ENCODE measurements around the gene SCAMP1.

The SCAMP1 gene

DNA sequence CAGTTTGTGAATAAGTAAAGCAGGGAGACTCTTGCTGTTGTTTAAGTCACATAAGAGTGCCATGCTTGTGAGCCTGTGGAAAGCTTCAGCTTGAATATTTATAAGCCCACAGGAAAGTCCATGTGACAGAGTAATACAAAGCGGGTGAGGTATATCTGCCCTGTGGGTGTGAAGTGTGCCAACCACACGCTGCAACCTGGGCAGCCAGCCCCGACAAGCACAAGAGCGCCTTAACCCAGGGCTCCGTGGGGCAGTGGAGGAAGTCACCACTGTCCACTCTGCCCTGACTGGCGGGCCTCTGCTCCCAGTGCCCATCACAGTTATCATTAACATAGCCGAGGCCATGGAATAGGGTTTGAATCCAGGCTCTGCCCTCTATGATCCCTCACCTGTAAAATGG is 132.2 kb downstream of the SCAMP1 start:
- H3K9me3 ChIP-seq (ENCODE audit: severe bottlenecking): no peaks in the 10 kb centered on the region
- no peak for DNase-seq
- H3K4me3 ChIP-seq (ENCODE audit: low read depth, low read length): no peak overlapping the region
- TF ChIP-seq, protein P1, sequence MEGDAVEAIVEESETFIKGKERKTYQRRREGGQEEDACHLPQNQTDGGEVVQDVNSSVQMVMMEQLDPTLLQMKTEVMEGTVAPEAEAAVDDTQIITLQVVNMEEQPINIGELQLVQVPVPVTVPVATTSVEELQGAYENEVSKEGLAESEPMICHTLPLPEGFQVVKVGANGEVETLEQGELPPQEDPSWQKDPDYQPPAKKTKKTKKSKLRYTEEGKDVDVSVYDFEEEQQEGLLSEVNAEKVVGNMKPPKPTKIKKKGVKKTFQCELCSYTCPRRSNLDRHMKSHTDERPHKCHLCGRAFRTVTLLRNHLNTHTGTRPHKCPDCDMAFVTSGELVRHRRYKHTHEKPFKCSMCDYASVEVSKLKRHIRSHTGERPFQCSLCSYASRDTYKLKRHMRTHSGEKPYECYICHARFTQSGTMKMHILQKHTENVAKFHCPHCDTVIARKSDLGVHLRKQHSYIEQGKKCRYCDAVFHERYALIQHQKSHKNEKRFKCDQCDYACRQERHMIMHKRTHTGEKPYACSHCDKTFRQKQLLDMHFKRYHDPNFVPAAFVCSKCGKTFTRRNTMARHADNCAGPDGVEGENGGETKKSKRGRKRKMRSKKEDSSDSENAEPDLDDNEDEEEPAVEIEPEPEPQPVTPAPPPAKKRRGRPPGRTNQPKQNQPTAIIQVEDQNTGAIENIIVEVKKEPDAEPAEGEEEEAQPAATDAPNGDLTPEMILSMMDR (IDR thresholded peaks at IDR 0.05; ENCODE audit: low read depth, low read length): no peak
- H3K27me3 ChIP-seq (ENCODE audit: insufficient read depth, low read depth, severe bottlenecking): no peaks in the 10 kb centered on the region
- no peak overlapping the region for H3K27ac ChIP-seq
- peaks cover 23% of the 10 kb centered on the region for H3K36me3 ChIP-seq

DNA sequence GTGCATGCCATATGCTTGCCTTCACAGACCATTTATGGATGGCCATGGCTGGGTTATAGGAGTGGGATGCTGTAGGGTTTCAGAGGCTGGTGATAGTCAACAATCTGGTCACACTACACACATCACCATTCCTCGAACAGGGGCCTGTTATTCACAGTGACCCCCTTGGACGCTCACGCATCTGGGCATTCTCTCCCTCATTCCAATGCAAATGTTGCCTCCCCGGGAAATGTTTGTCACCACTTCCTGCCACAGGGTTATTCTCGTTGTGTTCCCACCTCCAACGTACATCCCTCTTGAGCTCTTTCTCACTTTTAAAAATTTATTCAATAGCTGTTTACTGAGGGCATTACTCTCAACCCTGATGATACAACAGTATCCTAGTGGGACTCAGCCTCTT is 135.4 kb downstream of the SCAMP1 start:
- Histone ChIP-seq H3K9me3 (ENCODE audit: severe bottlenecking) (no peaks in the 10 kb centered on the region), H3K27ac (no peak overlapping the region), H3K36me3 (peaks cover 8% of the 10 kb centered on the region), H3K4me3 (ENCODE audit: low read depth, low read length) (no peak overlapping the region), H3K27me3 (ENCODE audit: insufficient read depth, low read depth, severe bottlenecking) (no peaks in the 10 kb centered on the region)
- no peak for DNase-seq
- TF ChIP-seq, protein P1 (IDR thresholded peaks at IDR 0.05; ENCODE audit: low read depth, low read length): no peak

DNA sequence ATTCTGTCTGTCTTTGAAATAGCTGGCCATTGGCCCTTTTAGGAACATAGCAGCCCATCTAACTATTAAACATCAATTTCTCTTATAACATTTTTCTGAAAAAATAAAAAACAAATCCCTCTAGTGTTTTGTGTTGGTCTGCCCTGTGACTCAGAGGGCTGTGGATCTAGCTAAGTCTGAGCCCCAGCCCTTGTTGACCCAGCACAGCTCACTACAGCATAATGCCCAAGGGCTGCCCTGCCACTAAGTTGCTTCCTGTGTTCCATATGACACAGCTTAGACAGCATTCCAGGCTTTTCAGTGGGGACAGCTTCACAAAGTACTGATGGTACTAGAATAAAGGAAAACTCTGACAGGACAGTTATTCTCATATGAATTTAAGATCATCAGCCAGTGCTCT is 136.0 kb downstream of the SCAMP1 start:
- Histone ChIP-seq H3K9me3 (ENCODE audit: severe bottlenecking) (no peaks in the 10 kb centered on the region), H3K4me3 (ENCODE audit: low read depth, low read length) (no peak overlapping the region), H3K27ac (no peak overlapping the region), H3K27me3 (ENCODE audit: insufficient read depth, low read depth, severe bottlenecking) (no peaks in the 10 kb centered on the region), H3K36me3 (peaks cover 4% of the 10 kb centered on the region)
- DNase-seq: no peak
- TF ChIP-seq, protein P1 (IDR thresholded peaks at IDR 0.05; ENCODE audit: low read depth, low read length): no peak

DNA sequence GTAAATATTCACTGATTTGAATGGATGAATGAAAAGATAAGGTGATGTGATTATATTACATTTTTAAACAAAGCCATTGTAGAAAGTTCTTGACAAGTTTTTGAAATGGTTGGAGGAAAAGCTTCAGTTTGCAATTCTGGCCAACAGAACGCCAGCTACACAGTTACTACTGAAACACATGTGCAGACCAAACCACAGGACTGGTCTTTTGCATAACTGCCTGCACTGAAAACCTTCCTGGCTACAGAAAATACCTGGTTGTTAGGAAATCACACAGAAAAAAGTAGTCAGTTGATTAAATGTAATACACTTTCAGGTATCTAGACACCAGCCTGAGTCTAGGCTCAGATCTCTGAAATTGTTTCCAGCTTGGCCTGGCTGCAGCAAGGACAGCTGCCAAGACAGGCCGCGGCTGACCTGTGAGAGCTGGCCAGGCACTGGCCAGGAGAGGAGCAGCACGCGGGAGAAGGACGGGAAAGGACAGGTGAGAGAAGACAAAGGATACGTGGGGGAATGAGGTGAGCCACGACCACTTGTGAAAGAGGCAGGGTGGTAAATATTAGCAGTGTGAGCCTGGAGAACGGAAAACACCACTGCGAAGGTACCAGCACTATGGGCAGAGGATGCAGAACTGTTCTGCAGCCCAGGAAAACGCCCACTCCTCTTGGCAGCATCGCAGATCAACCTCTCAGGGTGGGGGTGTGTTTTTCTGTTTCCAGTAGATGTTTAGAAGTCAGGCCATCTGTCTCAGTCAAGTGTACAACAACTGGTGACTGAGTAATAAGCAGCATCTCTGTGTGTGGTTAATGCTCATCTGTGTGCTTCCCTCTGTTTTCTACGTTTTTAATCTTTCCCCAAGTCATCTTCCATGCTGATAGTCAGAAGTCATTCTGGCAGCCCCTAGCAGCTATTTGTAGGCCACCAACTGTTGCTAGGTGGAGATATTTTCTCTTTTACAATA is 137.4 kb downstream of the SCAMP1 start:
- H3K27ac ChIP-seq: no peak overlapping the region
- TF ChIP-seq, protein P1 (IDR thresholded peaks at IDR 0.05; ENCODE audit: low read depth, low read length): no peak
- no peaks in the 10 kb centered on the region for H3K27me3 ChIP-seq (ENCODE audit: insufficient read depth, low read depth, severe bottlenecking)
- H3K4me3 ChIP-seq (ENCODE audit: low read depth, low read length): no peak overlapping the region
- no peaks in the 10 kb centered on the region for H3K9me3 ChIP-seq (ENCODE audit: severe bottlenecking)
- H3K36me3 ChIP-seq: no peaks in the 10 kb centered on the region
- DNase-seq: no peak

DNA sequence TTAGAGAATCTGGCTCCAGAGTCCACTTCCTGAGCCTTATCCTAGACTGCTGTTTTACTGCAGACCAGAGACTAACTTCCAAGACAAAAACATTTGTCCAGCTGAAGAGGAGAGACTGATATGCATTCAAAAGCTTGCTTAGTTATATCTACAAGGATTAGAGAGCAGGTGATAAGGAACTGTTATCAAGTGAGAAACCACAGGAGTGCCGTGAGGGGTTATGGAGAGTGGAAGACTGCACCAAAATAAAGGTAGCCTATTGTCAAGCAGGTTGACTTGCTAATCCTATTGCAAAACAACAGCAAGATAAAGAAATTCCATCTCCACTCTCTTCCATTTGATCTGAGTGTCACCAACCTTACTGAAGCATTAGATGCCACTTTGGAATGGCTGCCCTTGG is 139.1 kb downstream of the SCAMP1 start:
- TF ChIP-seq, protein P1 (IDR thresholded peaks at IDR 0.05; ENCODE audit: low read depth, low read length): no peak
- no peak overlapping the region for H3K27ac ChIP-seq

More for the DNA sequence above, 139.1 kb downstream of the SCAMP1 start:
- DNase-seq: no peak
- Histone ChIP-seq H3K27me3 (ENCODE audit: insufficient read depth, low read depth, severe bottlenecking) (no peaks in the 10 kb centered on the region), H3K9me3 (ENCODE audit: severe bottlenecking) (no peaks in the 10 kb centered on the region), H3K36me3 (no peaks in the 10 kb centered on the region), H3K4me3 (ENCODE audit: low read depth, low read length) (no peak overlapping the region)
